HG03378 (cell line): ENCODE measurements around the gene VAX1.
"Not testable (repeated sequence)": the region's sequence is repeated elsewhere in the genome, so short reads cannot be mapped to it uniquely, and the experiment has no call there.

Source experiments
- ATAC-seq: cut with Tn5 transposase; IDR thresholded peaks from one replicate; pipeline ENCODE4 v1.9.1; 2021; ENCODE audit warnings: mild to moderate bottlenecking, moderate library complexity; ENCODE audit not compliant: unreplicated experiment

The VAX1 gene

DNA sequence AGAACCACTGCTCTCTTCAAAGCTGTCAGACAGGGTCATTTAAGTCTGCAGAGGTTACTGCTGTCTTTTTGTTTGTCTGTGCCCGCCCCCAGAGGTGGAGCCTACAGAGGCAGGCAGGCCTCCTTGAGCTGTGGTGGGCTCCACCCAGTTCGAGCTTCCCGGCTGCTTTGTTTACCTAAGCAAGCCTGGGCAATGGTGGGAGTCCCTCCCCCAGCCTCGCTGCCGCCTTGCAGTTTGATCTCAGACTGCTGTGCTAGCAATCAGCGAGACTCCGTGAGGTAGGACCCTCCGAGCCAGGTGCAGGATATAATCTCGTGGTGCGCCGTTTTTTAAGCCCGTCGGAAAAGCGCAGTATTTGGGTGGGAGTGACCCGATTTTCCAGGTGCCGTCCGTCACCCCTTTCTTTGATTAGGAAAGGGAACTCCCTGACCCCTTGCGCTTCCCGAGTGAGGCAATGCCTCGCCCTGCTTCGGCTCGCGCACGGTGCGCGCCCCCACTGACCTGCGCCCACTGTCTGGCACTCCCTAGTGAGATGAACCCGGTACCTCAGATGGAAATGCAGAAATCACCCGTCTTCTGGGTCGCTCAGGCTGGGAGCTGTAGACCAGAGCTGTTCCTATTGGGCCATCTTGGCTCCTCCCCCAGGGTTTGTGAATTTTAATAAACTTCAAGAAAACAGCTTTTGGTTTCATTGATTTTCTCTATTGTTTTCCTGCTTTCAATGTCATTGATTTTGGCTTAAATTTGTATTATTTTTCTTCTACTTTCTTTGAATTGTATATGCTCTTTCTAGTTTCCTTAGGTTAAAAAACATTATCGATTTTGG lies 53.4 kb downstream of the VAX1 start:
- ATAC-seq, result not testable (repeated sequence)
